ENCODE measurements around the gene CFAP410. TPM values are rescaled to one million over a fixed set of nuclear protein-coding genes. Genes with fewer than 3 reads are reported as not detected.

The CFAP410 gene
- total and polyA plus RNA-seq, 8 donors = 21.1 to 118 (median 32.8) TPM

- no peak for DNase-seq
- peaks cover 0 to 44% (median 0%) of the 10 kb centered on the region in 3 donors for H3K27me3 ChIP-seq
- 76 to 100% (median 83%) methylated on average over 3 to 10 of the region's 10 CpGs for WGBS, 5 donors
- H3K4me1 ChIP-seq = peaks cover 16 to 41% (median 34%) of the 10 kb centered on the region in 4 donors
- H3K36me3 ChIP-seq = no peaks in the 10 kb centered on the region
- TF ChIP-seq EP300 (IDR thresholded peaks at IDR 0.05) (no peak), CTCF (IDR thresholded peaks at IDR 0.05) (no peak), POLR2A (IDR thresholded peaks at IDR 0.05) (no peak), POLR2AphosphoS5 (IDR thresholded peaks at IDR 0.05) (no peak)
- no peak overlapping the region for H3K27ac ChIP-seq
- no peak overlapping the region for H3K4me3 ChIP-seq
- H3K9me3 ChIP-seq = no peaks in the 10 kb centered on the region
- intact Hi-C loops (cut with DNase I; ENCODE audit: low total_unique reads) = no loop called here
These were observed 43.5 kb downstream of the CFAP410 start for GRCh38 chr21:44295646-44296045.

GRCh38 chr21:44295163-44295573, 44.0 kb downstream of the CFAP410 start:
- WGBS, 5 donors = 59 to 81% (median 74%) methylated on average over 8 to 14 of the region's 14 CpGs
- no peak overlapping the region for H3K4me3 ChIP-seq
- H3K27me3 ChIP-seq = peaks cover 0 to 44% (median 0%) of the 10 kb centered on the region in 3 donors
- no peaks in the 10 kb centered on the region for H3K36me3 ChIP-seq
- TF ChIP-seq EP300 (IDR thresholded peaks at IDR 0.05) (no peak), CTCF (IDR thresholded peaks at IDR 0.05) (no peak)
- H3K4me1 ChIP-seq = peaks cover 15 to 39% (median 32%) of the 10 kb centered on the region in 4 donors
- H3K27ac ChIP-seq = no peak overlapping the region
- H3K9me3 ChIP-seq = no peaks in the 10 kb centered on the region
- DNase-seq = no peak
- intact Hi-C loops (cut with DNase I; ENCODE audit: low total_unique reads) = no loop called here

GRCh38 chr21:44294391-44295162, 44.6 kb downstream of the CFAP410 start:
- intact Hi-C loops (cut with DNase I; ENCODE audit: low total_unique reads) = no loop called here
- no peak overlapping the region for H3K27ac ChIP-seq
- TF ChIP-seq POLR2AphosphoS5 (IDR thresholded peaks at IDR 0.05) = no peak
- no peak for TF ChIP-seq CTCF (IDR thresholded peaks at IDR 0.05)
- TF ChIP-seq POLR2A (IDR thresholded peaks at IDR 0.05) = no peak
- TF ChIP-seq EP300 (IDR thresholded peaks at IDR 0.05) = no peak

DNA sequence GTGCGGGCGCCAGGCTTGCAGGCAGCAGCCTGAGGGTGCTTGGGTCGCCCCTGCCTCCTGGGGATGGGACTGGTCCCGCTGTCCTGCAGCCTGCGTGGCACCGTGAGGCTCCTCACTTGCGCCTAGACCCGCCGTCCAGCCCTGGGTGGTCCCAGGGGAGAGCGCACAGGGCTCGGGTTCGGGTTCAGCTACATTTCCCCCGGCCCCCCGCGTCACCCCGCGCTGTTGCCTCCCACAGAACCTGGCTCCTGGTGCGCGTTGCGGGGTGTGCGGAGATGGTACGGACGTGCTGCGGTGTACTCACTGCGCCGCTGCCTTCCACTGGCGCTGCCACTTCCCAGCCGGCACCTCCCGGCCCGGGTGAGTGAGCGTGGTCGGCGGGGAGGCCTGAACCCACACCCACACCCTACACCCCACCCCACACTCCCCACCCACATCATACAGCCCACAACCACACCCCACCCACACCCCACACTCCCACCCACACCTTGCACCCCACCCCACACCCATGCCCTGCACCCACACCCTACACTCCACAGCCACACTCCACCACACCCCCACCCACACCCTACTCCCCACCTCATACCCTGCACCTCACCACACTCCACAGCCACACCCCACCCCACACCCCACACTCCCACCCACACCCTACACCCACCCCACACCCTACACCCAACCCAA, 45.5 kb downstream of the CFAP410 start:
- no peak for DNase-seq
- TF ChIP-seq CTCF (IDR thresholded peaks at IDR 0.05) (no peak), EP300 (IDR thresholded peaks at IDR 0.05) (no peak), POLR2A (IDR thresholded peaks at IDR 0.05) (no peak)
- WGBS, 5 donors = 81 to 90% (median 88%) methylated on average over 23 to 33 of the region's 33 CpGs

More at GRCh38 chr21:44294391-44295162, 44.6 kb downstream of the CFAP410 start:
- H3K36me3 ChIP-seq = no peaks in the 10 kb centered on the region
- WGBS, 5 donors = 41 to 71% (median 67%) methylated on average over 16 to 26 of the region's 26 CpGs
- no peaks in the 10 kb centered on the region for H3K9me3 ChIP-seq
- H3K4me3 ChIP-seq = no peak overlapping the region
- peaks cover 0 to 44% (median 0%) of the 10 kb centered on the region in 3 donors for H3K27me3 ChIP-seq
- DNase-seq = peak; percentile 34 to 81
- peaks cover 15 to 37% (median 32%) of the 10 kb centered on the region in 4 donors for H3K4me1 ChIP-seq

More for the DNA sequence above, 45.5 kb downstream of the CFAP410 start:
- H3K4me3 ChIP-seq = no peak overlapping the region
- H3K9me3 ChIP-seq = no peaks in the 10 kb centered on the region
- H3K27me3 ChIP-seq = peaks cover 0 to 45% (median 0%) of the 10 kb centered on the region in 3 donors
- H3K4me1 ChIP-seq = peaks cover 10 to 28% (median 24%) of the 10 kb centered on the region in 4 donors
- H3K27ac ChIP-seq = no peak overlapping the region
- intact Hi-C loops (cut with DNase I; ENCODE audit: low total_unique reads) = no loop called here
- no peaks in the 10 kb centered on the region for H3K36me3 ChIP-seq

All from stomach (tissue), 9 donors.